GM19452 (cell line): Measurements from ENCODE around the gene RANBP2.

Experiments
- ATAC-seq: cut with Tn5 transposase; IDR thresholded peaks from one replicate; pipeline ENCODE4 v1.9.1; 2021; ENCODE audit not compliant: unreplicated experiment

The RANBP2 gene

GRCh38 chr2:108834620-108835019 lies 115.3 kb downstream of the RANBP2 start:
- no peak for ATAC-seq

- no peak for ATAC-seq
Observed at GRCh38 chr2:108835040-108835439, 115.8 kb downstream of the RANBP2 start.
